MCF 10A (cell line): ENCODE data around the gene IVL. TPM values are rescaled to one million over a fixed set of nuclear protein-coding genes. Genes with fewer than 3 reads are reported as not detected.

Experiments
- BruUV-seq: library from RNA; stranded (reverse); fragments of 400-500 nt; replicated peaks from 2 replicates; lab custom pipeline; 2021; lab: Mats Ljungman, UMichigan
- CTCF ChIA-PET: fragments of 300-600 bp; sonication (Branson Sonifier 250); formaldehyde crosslinking; extraction: SDS; loops from one replicate; lab custom pipeline; 2021; ENCODE audit warnings: antibody characterized with exemption, inconsistent platforms; lab: Yijun Ruan, JAX
- POLR2A ChIA-PET: fragments of 300-600, 350-650 bp; sonication (Branson Sonifier 250); formaldehyde crosslinking; extraction: SDS; loops from one replicate; lab custom pipeline; 2020; ENCODE audit warnings: antibody characterized with exemption, inconsistent platforms; lab: Yijun Ruan, JAX
- DNase-seq: peaks from one replicate; pipeline ENCODE4 v3.0.0-alpha.2; 2018; ENCODE audit not compliant: unreplicated experiment
- H3K27ac Mint-ChIP-seq: one replicate; pipeline ENCODE4 v1.8.0; 2022; ENCODE audit warnings: mild to moderate bottlenecking, low read depth, mixed read lengths; ENCODE audit not compliant: unreplicated experiment
- H3K27me3 Mint-ChIP-seq: one replicate; pipeline ENCODE4 v1.8.0; 2022; ENCODE audit warnings: mixed read lengths; ENCODE audit not compliant: insufficient read depth, unreplicated experiment
- H3K36me3 Mint-ChIP-seq: one replicate; pipeline ENCODE4 v1.8.0; 2022; ENCODE audit warnings: mild to moderate bottlenecking, moderate library complexity, mixed read lengths; ENCODE audit not compliant: insufficient read depth, unreplicated experiment
- H3K4me1 Mint-ChIP-seq: one replicate; pipeline ENCODE4 v1.8.0; 2022; ENCODE audit warnings: mixed read lengths; ENCODE audit not compliant: insufficient read depth, unreplicated experiment
- H3K4me3 Mint-ChIP-seq: one replicate; pipeline ENCODE4 v1.8.0; 2022; ENCODE audit warnings: mild to moderate bottlenecking, moderate library complexity, mixed read lengths; ENCODE audit not compliant: unreplicated experiment
- H3K9me3 Mint-ChIP-seq: one replicate; pipeline ENCODE4 v1.8.0; 2022; ENCODE audit warnings: mixed read lengths; ENCODE audit not compliant: unreplicated experiment
- CTCF ChIP-seq: fragments of 200-600 bp; IDR thresholded peaks from one replicate; pipeline ENCODE4 v1.8.0; 2022; ENCODE audit warnings: antibody characterized with exemption, mild to moderate bottlenecking; ENCODE audit not compliant: unreplicated experiment
- intact Hi-C: fragments of 100-400 bp; cut with micrococcal nuclease; formaldehyde crosslinking; loops from 2 replicates; pipeline ENCODE4 v1.14.1; 2022
- total RNA-seq: library from RNA; stranded (reverse); gene quantifications from 2 replicates; pipeline ENCODE4 v1.2.3, GENCODE V29; 2022

IVL gene
- total RNA-seq, 1 experiment from 2014 or later: 0.33 TPM

- intact Hi-C loops: loop anchor here (1.0 to 10.0 kb wide), 9 partner anchors 35 to 414 kb away; no protein-coding TSS in a partner anchor
- no peaks in the 10 kb centered on the region for H3K9me3 Mint-ChIP-seq
- peaks cover 20% of the 10 kb centered on the region for H3K4me1 Mint-ChIP-seq
- CTCF ChIA-PET: interaction anchor here (0.6 to 13.2 kb wide), 106 partner anchors 8 to 762 kb away, joined by 3 to 479 read pairs (median 4); partner anchors contain the start of genes IVL, LCE1B, LCE1C and LCE1E
- H3K27me3 Mint-ChIP-seq: no peaks in the 10 kb centered on the region
- DNase-seq: peak; percentile 90
- peak; percentile 73 for TF ChIP-seq CTCF
- POLR2A ChIA-PET: interaction anchor here (0.7 to 1.6 kb wide), 8 partner anchors 55 to 352 kb away, joined by 3 to 8 read pairs (median 4); no protein-coding TSS in a partner anchor
- H3K36me3 Mint-ChIP-seq: no peaks in the 10 kb centered on the region
- BruUV-seq: no TSS peak
- peak overlapping the region; percentile 43 for H3K4me3 Mint-ChIP-seq
- H3K27ac Mint-ChIP-seq: peak overlapping the region; percentile 5
Measured at GRCh38 chr1:152870831-152871730, 37.3 kb upstream of the IVL start.

GRCh38 chr1:152871731-152872126 is 36.6 kb upstream of the IVL start:
- peak overlapping the region; percentile 5 for H3K27ac Mint-ChIP-seq
- BruUV-seq: no TSS peak
- no peaks in the 10 kb centered on the region for H3K36me3 Mint-ChIP-seq
- ChIA-PET POLR2A (interaction anchor here (0.6 to 0.8 kb wide), 4 partner anchors 54 to 219 kb away, joined by 3 to 4 read pairs (median 3); no protein-coding TSS in a partner anchor), CTCF (interaction anchor here (0.6 to 13.2 kb wide), 62 partner anchors 8 to 504 kb away, joined by 3 to 479 read pairs (median 7); partner anchors contain the start of genes IVL, LCE3A, LCE7A and LELP1)
- H3K4me3 Mint-ChIP-seq: no peak overlapping the region
- DNase-seq: no peak
- TF ChIP-seq CTCF: no peak
- no peaks in the 10 kb centered on the region for H3K9me3 Mint-ChIP-seq
- H3K4me1 Mint-ChIP-seq: peaks cover 20% of the 10 kb centered on the region
- intact Hi-C loops: loop anchor here (1.0 to 10.0 kb wide), 9 partner anchors 35 to 413 kb away; no protein-coding TSS in a partner anchor
- H3K27me3 Mint-ChIP-seq: no peaks in the 10 kb centered on the region

- DNase-seq: no peak
Measured at GRCh38 chr1:152873495-152873894, 34.9 kb upstream of the IVL start.

More at GRCh38 chr1:152873495-152873894, 34.9 kb upstream of the IVL start:
- TF ChIP-seq CTCF: no peak
- Mint-ChIP-seq H3K4me3 (no peak overlapping the region), H3K27me3 (no peaks in the 10 kb centered on the region), H3K9me3 (no peaks in the 10 kb centered on the region), H3K27ac (peak overlapping the region; percentile 7), H3K36me3 (no peaks in the 10 kb centered on the region), H3K4me1 (peaks cover 20% of the 10 kb centered on the region)
- CTCF ChIA-PET: interaction anchor here (0.7 to 13.2 kb wide), 15 partner anchors 15 to 355 kb away, joined by 3 to 479 read pairs (median 45); partner anchors contain the start of genes LCE7A, LELP1 and SPRR1B
- intact Hi-C loops: loop anchor here (10.0 kb wide), 1 partner anchor 411 kb away; no protein-coding TSS in a partner anchor
- BruUV-seq: no TSS peak
- POLR2A ChIA-PET: interaction anchor here (0.6 to 0.7 kb wide), 2 partner anchors 14 to 80 kb away, joined by 3 read pairs; no protein-coding TSS in a partner anchor
